Astrocyte of the hippocampus (primary cell): ENCODE data around the gene NOXA1.

Experiments
- DNase-seq: peaks from one replicate; pipeline ENCODE4 v3.0.0; 2011; ENCODE audit warnings: low read depth, low spot score

NOXA1 gene

GRCh38 chr9:137452761-137453642 is 29.8 kb downstream of the NOXA1 start:
- DNase-seq = no peak

- peak; percentile 74 for DNase-seq
Measured at GRCh38 chr9:137453643-137454081, 30.5 kb downstream of the NOXA1 start.

- DNase-seq = peak; percentile 41
Measured at GRCh38 chr9:137454145-137454596, 31.0 kb downstream of the NOXA1 start.

- peak; percentile 47 for DNase-seq
Measured at GRCh38 chr9:137454597-137455358, 31.6 kb downstream of the NOXA1 start.

GRCh38 chr9:137455359-137455991 is 32.3 kb downstream of the NOXA1 start:
- peak; percentile 41 for DNase-seq

- DNase-seq = peak; percentile 90
Measured at GRCh38 chr9:137456061-137456863, 33.1 kb downstream of the NOXA1 start.

- DNase-seq = no peak
Measured at GRCh38 chr9:137456864-137457405, 33.7 kb downstream of the NOXA1 start.

- DNase-seq = no peak
Measured at GRCh38 chr9:137457406-137458193, 34.4 kb downstream of the NOXA1 start.

GRCh38 chr9:137458194-137459151 is 35.3 kb downstream of the NOXA1 start:
- peak; percentile 77 for DNase-seq

- peak; percentile 98 for DNase-seq
Measured at GRCh38 chr9:137459152-137459600, 36.0 kb downstream of the NOXA1 start, which contains the start of gene NSMF. Gene NSMF (minus strand): TSS chr9:137459334. CDS start chr9:137459102, 232 bp downstream.

- DNase-seq = no peak
Measured at GRCh38 chr9:137459601-137460362, 36.6 kb downstream of the NOXA1 start.

GRCh38 chr9:137460363-137461315 is 37.4 kb downstream of the NOXA1 start:
- no peak for DNase-seq

GRCh38 chr9:137461316-137461662 is 38.1 kb downstream of the NOXA1 start:
- DNase-seq = no peak

- no peak for DNase-seq
Measured at GRCh38 chr9:137461663-137462395, 38.6 kb downstream of the NOXA1 start.

- no peak for DNase-seq
Measured at GRCh38 chr9:137462396-137462985, 39.3 kb downstream of the NOXA1 start.
